Stimulated activated CD4-positive, alpha-beta T cell treated with anti-CD3 and anti-CD28 coated beads, Interleukin-1b, Interleukin-23, amount 100 ng/mL, for 4 hours (primary cell): ENCODE results near the gene ST6GALNAC2.
"Not testable (repeated sequence)": the region's sequence is repeated elsewhere in the genome, so short reads cannot be mapped to it uniquely, and the experiment has no call there.

Experiments
- DNase-seq, 2 donors: peaks; one replicate each; pipeline ENCODE4 v3.0.0-alpha.2; 2020; ENCODE audit warnings: low read depth in 2 of 2

ST6GALNAC2 gene

DNA sequence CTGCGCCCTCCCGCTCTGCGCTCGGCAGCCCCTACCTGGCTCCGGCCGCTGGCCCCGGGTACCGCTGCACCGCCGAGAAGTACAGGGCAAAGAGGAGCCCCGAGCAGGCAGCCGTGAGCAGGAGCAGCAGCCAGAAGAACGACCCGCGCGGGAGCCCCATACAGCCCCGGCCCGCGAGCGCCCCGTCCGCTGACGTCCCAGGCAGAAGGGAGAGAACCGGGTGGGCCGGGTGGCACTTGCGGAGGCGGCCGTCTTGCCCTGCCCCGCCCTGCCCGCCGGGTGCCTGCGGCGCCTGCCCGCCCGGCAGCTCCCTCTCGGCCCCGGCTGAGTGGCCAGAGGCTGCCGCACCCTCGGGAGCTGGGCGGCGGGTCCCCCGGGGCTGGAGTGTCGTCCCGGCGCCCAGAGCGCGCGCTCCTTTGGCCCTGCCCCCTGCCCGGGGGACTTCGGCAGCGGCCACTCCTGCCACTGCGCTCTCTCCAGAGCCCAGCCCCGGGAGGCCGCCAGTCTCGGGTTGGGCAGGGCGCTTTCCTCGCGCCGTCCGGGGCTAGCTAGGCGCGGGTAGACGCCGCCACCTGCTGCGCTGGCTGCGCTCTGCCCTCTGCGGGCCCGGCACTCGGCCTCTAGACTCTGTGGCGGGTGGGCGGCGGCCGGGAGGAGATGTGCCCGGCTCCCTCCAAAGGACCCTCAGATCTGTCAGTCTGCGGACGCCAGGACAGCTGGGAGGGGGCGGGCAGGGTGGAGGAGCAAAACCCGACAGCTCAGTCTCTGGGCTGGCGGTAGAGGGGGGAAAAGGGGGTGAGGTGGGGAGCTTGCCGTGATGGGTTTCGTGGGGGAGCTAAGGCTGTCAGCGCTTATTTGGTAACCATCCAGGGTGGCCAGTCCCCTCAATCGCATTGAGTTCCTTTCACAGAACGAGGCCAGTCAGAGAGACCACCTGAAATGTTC, at the start of gene ST6GALNAC2:
Gene ST6GALNAC2 (minus strand): TSS at position 212 of the 945 bp plus-strand sequence. CDS start 52 bp downstream, at position 160.
- peak in 1 of 2 donors; percentile 34 for DNase-seq

GRCh38 chr17:76635039-76635438, 49.4 kb upstream of the ST6GALNAC2 start:
- DNase-seq = no peak

DNA sequence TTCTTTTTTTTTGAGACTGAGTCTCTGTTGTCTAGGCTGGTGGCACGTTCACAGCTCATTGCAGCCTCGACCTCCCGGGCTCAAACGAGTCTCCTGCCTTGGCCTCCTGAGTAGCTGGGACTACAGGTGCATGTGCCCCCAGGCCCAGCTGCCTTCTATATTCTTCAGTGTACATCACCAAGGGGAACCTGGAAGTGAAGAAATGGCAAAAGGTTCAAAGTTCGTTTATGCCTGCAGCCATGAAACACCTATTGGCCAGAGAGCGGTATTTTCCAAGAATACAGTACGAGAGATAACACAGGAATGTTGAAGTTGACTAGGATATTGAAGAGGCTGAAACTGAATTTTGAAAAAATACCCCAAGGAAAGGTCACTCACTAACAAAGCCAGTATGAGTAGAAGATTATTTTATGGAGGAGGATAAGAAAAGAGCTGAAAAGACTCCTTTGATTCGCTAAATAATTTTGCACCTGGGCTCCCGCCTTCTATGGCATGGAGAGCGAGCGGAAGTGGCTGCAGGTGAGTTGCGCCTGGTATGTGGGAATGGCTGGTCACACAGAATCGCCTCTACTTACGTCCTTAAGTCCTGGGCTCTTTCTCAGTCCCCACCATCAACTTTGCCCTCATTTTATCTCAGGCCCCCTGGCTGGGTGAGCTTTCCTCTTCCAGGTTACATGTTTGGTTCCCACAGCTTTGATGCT, 48.1 kb upstream of the ST6GALNAC2 start:
- DNase-seq = no peak

DNA sequence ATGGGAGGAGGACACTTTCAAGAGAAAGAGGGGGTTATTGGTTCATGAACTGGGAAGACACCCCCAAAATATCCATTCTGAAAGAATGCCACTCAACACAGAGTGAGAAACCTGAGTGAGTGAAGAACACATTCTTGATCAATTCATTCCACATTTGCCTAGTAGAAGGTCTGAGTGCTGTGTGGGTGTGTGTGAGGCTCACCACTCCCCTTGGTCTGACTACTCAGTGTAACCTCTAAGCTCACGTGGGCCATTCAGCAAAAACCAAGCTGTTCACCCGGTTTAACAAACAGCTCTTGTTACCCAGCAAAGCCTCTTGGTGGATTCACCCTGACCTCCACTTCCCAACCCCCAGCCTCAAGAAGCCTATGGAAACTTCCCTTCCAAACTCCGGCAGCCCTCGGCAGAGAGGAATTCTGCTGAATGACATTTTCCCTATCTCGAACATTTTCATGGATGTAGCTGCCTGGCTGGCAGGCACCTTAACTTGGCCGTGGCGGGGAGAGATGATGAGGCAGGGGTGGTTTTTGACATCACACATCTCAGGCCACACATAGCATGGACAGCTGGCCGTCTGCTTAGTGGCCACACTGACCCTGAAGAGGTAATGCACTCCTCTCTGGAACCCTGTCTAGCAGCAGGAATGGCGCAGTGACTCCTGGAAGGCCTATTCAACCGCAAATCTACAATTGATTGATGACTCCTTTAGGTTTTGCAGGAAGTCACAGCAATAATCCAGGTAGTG, 46.3 kb upstream of the ST6GALNAC2 start:
- DNase-seq = no peak

DNA sequence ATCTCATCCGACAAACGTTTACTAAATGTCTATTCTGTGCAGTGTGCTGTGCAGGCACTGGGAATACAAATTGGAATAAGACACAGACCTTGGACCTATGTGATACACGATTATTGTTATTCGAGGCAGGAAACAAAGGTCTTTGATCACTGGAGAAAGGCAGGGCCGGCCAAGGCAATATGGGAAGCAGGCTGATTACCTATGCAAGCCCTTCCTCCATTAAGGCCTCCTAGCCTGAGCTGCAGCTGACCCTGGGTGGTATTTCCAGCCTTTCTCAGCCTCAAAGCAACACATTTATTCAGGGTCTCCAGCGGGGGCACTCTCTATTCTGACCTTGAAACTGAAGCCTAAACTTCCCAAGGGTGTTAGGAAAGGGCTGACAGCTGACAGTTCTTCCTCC, 44.5 kb upstream of the ST6GALNAC2 start:
- no peak for DNase-seq

- no peak for DNase-seq
Measured at GRCh38 chr17:76627510-76627909, 41.9 kb upstream of the ST6GALNAC2 start.

- no peak for DNase-seq
Measured at GRCh38 chr17:76626442-76626841, 40.8 kb upstream of the ST6GALNAC2 start.

DNA sequence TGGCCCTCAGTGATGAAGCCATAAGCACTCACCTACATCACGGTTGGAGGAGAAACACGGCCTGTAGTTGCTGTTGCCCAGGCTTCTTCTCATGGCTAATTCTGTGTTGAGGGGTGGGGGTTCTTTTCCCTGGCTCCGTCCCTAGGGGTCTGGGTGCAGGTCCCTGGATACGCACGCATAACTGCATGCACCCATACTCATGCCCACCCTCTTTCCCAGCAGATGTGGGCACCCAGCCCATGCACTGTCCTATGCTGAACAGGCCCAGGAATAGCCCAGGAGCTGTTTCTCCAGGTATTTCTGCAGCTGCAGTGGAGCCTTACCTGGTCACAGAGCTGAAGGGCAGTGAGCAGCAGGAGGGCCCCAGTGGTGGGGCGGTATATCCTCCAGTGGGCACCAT, 39.8 kb upstream of the ST6GALNAC2 start:
- no peak for DNase-seq

DNA sequence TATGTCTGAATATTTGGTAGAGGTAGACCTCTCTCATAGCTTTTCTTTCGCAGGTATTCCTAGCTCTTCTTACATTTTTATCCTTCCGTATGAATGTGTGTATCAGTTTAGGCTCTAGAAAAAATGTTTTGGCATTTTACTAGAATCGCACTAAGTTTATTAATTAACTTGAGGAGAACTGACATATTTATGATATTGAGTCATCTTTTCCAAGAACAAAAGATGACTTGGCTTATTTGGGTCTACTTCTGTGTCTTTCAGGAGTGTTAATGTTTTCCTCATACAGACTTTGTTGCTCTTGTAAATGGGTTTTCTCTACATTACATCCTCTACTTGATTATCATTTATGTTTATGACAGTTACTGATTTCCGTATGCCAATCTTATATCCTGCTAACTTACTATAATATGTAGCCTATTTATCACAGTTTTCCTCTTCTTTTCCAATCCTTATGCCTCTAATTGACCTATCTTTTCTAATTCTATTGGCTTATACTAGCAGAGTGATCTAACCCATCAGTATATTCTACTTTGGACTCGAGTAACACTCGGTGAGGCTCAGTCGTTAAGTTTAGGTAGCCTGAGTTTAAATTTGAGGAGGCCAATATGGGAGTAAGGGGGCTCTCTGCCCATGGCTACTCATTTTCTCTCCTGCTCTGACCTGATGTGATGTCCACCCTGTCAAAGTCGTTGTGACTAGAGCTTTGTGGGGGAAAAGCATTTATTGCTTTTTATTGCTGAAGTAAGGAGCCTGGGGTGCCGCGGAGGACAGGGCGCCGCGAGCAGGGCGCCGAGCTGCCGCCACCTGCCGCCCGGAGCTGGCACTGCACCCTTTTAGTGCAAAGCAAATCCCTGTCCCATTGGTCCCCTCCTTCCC, 37.8 kb upstream of the ST6GALNAC2 start:
- DNase-seq = peak; percentile 68 to 73

- DNase-seq = no peak
Measured at GRCh38 chr17:76617838-76618237, 32.2 kb upstream of the ST6GALNAC2 start.

DNA sequence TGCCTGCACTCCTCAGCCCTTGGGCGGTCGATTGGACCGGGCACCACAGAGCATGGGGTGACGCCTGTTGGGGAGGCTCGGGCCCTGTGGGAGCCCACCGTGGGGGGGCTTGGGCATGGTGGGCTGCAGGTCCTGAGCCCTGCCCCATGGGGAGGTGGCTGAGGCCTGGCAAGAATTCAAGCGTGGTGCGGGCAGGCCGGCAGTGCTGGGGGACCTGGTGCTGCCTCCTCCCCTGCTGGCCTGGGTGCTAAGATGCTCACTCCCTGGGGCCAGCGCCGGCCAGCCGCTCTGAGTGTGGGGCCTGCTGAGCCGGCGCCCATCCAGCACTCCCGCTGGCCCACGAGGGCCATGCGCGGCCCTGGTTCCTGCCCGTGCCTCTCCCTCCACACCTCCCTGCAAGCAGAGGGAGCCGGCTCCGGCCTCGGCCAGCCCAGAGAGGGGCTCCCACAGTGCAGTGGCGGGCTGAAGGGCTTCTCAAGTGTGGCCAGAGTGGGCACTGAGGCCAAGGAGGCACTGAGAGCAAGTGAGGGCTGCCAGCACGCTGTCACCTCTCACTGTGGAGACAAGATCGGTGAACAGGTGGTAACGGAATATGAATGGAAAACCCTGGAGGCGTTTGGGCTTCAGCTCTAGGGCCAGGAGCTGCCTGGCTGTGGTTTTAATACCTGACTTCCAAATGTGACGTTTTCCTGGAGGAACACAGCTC, 29.4 kb upstream of the ST6GALNAC2 start:
- DNase-seq = no peak

DNA sequence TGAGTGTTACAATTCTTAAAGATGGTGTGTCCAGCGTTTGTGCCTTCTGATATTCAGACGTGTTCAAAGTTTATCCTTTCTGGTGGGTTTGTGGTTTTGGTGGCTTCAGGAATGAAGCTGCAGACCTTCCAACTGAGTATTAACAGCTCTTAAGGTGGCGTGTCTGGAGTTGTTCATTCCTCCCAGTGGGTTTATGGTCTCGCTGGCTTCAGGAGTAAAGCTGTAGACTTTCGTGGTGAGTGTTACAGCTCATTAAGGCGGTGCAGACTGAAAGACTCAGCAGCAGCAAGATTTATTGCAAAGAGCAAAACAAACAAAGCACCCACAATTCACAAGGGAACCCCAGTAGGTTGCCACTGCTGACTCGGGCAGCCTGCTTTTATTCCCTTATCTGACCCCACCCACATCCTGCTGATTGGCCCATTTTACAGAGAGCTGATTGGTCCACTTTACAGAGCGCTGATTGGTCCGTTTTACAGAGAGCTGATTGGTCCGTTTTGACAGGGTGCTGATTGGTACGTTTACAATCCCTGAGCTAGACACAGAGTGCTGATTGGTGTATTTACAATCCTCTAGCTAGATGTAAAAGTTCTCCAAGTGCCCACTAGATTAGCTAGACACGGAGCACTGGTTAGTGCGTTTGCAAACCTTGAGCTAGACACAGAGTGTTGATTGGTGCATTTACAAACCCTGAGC, 28.6 kb upstream of the ST6GALNAC2 start:
- DNase-seq = not testable (repeated sequence)

DNA sequence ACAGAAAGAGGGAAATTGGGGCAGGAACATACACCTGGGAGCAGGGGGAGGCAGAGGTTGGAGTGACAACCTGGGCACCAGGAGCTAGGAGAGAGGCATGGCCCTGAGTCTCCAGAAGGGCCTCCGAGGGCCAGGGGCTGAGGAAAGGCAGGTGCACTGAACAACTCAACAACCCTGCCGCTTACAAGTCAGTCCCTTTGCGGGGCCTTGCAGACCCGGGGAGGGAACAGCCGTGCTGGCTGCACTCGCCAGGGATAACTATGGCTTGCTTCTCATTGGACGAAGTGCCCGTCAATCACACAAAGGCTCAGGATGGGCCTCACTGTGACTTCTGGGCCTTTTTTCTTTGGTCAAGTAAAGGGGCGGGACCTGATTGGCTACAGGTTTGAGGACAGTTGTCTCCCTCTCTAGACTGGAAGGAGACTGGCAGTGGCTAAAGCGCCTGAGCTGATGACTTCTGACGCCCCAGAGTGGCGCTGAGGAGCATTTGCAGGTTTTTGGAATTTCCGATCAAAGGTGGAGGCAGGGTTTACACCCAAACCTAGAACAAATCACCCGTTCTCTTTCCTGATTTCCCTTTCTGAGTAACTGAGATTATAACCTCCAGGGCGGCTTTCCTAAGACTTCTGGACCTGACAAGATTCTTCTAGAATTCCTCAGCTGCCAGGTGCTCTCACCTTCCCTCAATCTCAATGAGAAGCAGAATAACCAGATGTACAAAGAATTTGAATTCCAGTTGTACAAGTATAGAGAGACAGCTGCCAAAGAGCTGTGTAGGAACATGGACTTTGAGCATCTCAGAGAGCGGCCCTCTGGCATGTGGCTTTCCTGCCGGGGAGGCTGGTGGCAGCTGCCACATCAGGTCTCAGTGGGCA, 27.6 kb upstream of the ST6GALNAC2 start:
- no peak for DNase-seq

- DNase-seq = no peak
Measured at GRCh38 chr17:76612465-76612864, 26.8 kb upstream of the ST6GALNAC2 start.

GRCh38 chr17:76611758-76612157, 26.1 kb upstream of the ST6GALNAC2 start:
- DNase-seq = no peak

GRCh38 chr17:76611080-76611749, 25.6 kb upstream of the ST6GALNAC2 start:
- DNase-seq = not testable (repeated sequence)

GRCh38 chr17:76606685-76607084, 21.0 kb upstream of the ST6GALNAC2 start:
- DNase-seq = not testable (repeated sequence)

DNA sequence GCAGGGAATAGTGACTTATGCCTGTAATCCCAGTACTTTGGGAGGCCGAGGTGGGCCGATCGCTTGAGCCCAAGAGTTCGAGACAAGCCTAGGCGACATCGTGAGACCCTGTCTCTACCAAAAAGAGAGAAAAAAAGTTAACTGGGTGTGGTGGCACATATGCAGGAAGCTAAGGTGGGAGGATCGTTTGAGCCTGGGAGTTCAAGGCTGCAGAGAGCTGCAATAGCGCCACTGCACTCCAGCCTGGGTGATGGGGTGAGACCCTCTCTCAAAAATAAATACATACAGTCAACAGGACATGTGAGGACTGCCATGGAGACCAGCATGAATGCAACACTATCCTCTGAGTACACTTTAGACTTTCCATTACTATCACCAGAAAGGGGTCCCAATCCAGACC, 15.4 kb upstream of the ST6GALNAC2 start:
- DNase-seq = no peak
